ENCODE data around the gene UXS1. TPM values are rescaled to one million over a fixed set of nuclear protein-coding genes. Genes with fewer than 3 reads are reported as not detected.

Gene UXS1
- total RNA-seq, 1 donor from 2014 or later: 60.7 TPM

DNA sequence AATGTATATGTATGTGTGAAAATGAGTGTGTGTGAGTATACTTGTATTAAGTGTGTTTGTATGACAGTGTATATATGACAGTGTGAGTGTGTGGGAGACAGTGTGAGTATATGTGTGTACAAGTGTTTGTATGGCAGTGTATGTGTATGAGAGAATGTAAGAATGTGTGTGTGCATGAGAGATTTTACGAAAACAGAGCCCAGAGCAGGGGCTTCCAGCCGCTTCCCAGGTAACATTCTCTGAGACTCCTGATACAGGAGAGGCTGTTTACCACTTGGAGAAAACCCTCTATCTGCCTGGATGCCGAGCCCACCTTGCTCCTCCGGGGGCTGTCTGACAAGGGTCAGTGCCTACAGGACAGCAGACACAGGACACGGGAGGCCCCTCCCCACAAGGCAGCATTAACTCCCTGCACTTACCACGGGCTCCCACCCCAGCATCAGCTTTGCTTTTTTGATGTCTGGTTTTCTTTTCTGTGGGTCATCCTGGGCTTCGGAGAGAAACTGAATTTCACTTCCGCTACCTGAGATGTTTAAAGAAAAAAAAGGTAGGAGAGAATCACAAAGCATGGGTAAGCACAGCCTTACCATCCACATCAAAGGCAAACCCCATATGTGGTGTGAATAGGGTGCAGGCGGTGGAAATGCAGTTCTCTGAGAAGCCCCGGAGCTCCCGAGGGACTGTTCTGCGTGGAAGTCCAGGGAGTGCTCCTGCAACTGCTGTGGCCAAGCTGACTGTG lies 97.6 kb downstream of the UXS1 start:
- Mint-ChIP-seq H3K27me3 (no peaks in the 10 kb centered on the region), H3K4me1 (ENCODE audit: low read depth) (no peaks in the 10 kb centered on the region), H3K27ac (peak overlapping the region; percentile 12), H3K9me3 (ENCODE audit: low read depth) (no peaks in the 10 kb centered on the region), H3K4me3 (ENCODE audit: low read depth) (no peak overlapping the region), H3K36me3 (ENCODE audit: insufficient read depth) (peaks cover 22% of the 10 kb centered on the region)
- DNase-seq (ENCODE audit: low spot score, unreplicated experiment): no peak
- TF ChIP-seq, protein P1, sequence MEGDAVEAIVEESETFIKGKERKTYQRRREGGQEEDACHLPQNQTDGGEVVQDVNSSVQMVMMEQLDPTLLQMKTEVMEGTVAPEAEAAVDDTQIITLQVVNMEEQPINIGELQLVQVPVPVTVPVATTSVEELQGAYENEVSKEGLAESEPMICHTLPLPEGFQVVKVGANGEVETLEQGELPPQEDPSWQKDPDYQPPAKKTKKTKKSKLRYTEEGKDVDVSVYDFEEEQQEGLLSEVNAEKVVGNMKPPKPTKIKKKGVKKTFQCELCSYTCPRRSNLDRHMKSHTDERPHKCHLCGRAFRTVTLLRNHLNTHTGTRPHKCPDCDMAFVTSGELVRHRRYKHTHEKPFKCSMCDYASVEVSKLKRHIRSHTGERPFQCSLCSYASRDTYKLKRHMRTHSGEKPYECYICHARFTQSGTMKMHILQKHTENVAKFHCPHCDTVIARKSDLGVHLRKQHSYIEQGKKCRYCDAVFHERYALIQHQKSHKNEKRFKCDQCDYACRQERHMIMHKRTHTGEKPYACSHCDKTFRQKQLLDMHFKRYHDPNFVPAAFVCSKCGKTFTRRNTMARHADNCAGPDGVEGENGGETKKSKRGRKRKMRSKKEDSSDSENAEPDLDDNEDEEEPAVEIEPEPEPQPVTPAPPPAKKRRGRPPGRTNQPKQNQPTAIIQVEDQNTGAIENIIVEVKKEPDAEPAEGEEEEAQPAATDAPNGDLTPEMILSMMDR (IDR thresholded peaks at IDR 0.05; ENCODE audit: unreplicated experiment): no peak

- Mint-ChIP-seq H3K4me3 (ENCODE audit: low read depth) (no peak overlapping the region), H3K36me3 (ENCODE audit: insufficient read depth) (peaks cover 22% of the 10 kb centered on the region), H3K27me3 (no peaks in the 10 kb centered on the region), H3K4me1 (ENCODE audit: low read depth) (no peaks in the 10 kb centered on the region), H3K9me3 (ENCODE audit: low read depth) (no peaks in the 10 kb centered on the region), H3K27ac (no peak overlapping the region)
- TF ChIP-seq, protein P1 (IDR thresholded peaks at IDR 0.05; ENCODE audit: unreplicated experiment): peak; percentile 9
- DNase-seq (ENCODE audit: low spot score, unreplicated experiment): no peak
Observed at GRCh38 chr2:106095478-106096298, 98.4 kb downstream of the UXS1 start.

GRCh38 chr2:106094131-106094841 lies 99.8 kb downstream of the UXS1 start:
- no peaks in the 10 kb centered on the region for H3K9me3 Mint-ChIP-seq (ENCODE audit: low read depth)
- TF ChIP-seq, protein P1 (IDR thresholded peaks at IDR 0.05; ENCODE audit: unreplicated experiment): no peak
- no peaks in the 10 kb centered on the region for H3K27me3 Mint-ChIP-seq
- no peak overlapping the region for H3K4me3 Mint-ChIP-seq (ENCODE audit: low read depth)
- H3K4me1 Mint-ChIP-seq (ENCODE audit: low read depth): no peaks in the 10 kb centered on the region
- DNase-seq (ENCODE audit: low spot score, unreplicated experiment): no peak
- peaks cover 19% of the 10 kb centered on the region for H3K36me3 Mint-ChIP-seq (ENCODE audit: insufficient read depth)
- H3K27ac Mint-ChIP-seq: no peak overlapping the region

DNA sequence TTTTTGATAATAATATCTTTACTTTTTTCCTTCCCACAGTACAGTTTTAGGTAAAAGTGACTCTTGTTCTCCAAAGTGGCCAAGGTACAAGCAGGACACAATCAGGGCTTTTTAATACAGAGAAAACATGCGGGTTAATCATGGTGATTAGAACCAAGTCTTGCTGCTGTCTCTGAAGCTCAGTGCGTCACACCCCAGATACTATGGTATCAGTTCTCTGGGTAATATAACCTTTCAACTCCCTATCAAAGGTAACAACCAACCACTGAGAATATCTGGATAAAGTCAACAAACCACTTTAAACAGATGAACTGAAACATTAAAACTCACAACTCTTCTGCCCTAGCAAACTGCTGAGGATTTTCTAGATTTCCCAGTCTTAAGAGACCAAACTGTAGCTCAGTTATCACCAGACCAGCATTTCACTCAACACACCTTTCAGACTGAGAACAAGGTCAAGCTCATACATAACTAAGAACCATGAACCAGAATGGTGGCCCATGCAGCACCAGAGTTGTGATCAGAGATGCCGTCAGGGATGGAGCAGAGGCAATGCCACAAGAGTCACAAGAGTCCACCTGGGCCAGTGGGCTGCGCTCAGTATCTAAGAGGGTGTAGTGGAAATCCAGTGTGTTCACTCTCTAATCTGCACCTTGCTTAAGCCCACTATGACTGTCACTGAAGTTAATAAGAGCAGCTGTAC lies 103.0 kb downstream of the UXS1 start:
- H3K27ac Mint-ChIP-seq: no peak overlapping the region
- no peaks in the 10 kb centered on the region for H3K4me1 Mint-ChIP-seq (ENCODE audit: low read depth)
- no peak overlapping the region for H3K4me3 Mint-ChIP-seq (ENCODE audit: low read depth)
- no peaks in the 10 kb centered on the region for H3K27me3 Mint-ChIP-seq
- H3K36me3 Mint-ChIP-seq (ENCODE audit: insufficient read depth): peaks cover 15% of the 10 kb centered on the region
- peaks cover 4% of the 10 kb centered on the region for H3K9me3 Mint-ChIP-seq (ENCODE audit: low read depth)
- TF ChIP-seq, protein P1 (IDR thresholded peaks at IDR 0.05; ENCODE audit: unreplicated experiment): no peak
- DNase-seq (ENCODE audit: low spot score, unreplicated experiment): no peak

Measured in progenitor cell of endocrine pancreas (in vitro differentiated cells).